ENCODE measurements around the gene TBC1D20. TPM values are rescaled to one million over a fixed set of nuclear protein-coding genes. Genes with fewer than 3 reads are reported as not detected.

Gene TBC1D20
- total RNA-seq, 1 donor from 2014 or later, result 12.6 TPM

DNA sequence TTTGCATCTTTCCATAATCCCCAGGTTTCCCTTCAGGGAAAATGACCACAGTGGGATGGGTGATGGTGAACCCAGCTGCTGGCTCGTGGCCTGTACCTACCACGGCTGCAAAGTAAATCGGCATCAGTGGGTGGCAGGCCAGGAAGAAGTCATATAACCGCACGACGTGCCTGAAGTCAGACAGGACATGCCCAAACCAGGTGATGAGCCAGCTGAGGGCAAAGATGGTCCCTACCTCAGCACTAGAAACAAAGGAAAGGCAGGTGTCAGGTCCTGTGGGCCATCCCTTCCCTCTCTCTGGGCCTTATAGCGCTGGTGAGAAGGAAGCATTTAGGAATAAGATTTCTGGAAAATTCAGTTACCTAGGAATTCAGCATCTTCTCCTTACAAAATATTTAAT lies 22.2 kb downstream of the TBC1D20 start:
- no peak for DNase-seq (ENCODE audit: low spot score)
- no peak for ATAC-seq

DNA sequence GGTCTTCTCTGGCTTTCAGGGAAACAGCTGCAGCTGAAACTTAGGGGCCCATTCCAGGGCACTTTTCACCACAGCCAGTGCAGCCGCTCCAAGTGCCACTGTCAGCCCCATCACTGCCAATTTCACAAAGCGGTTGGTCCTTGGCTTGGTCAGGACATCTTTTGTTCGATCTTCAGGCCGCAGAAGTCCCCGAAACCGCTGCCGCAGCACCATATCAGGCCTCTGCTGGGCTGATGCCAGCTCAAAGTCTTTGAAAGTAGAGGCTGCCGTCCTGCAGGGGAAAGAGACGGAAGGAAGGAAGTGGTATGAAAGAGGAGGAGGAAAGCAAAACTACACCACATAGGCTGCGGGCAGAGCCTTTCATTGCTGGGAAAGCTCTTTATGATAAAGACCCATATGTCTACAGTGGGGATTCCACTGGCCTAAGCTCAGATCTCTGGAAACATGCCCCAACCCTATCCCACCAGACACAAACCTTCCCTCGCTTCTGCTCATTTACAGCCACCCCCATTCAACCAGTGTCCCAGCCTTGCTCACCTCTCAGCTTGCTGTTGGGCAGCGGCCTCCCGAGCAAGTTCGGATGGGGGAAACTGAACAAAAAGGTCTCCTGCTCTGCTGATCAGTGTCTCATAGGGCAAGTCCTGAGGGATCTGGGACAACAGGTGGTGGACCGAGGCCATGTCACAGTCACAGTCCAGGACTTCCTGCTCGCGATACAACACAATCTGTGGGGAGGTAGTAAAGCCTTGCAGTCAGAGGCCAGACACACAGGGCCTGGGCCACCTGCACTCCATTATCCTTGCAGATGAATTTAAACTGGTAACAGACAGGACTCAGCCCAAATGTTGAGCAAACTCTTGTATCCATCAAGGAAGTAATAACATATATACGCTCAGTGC lies 23.5 kb downstream of the TBC1D20 start:
- ATAC-seq (no peak), DNase-seq (ENCODE audit: low spot score) (no peak)

DNA sequence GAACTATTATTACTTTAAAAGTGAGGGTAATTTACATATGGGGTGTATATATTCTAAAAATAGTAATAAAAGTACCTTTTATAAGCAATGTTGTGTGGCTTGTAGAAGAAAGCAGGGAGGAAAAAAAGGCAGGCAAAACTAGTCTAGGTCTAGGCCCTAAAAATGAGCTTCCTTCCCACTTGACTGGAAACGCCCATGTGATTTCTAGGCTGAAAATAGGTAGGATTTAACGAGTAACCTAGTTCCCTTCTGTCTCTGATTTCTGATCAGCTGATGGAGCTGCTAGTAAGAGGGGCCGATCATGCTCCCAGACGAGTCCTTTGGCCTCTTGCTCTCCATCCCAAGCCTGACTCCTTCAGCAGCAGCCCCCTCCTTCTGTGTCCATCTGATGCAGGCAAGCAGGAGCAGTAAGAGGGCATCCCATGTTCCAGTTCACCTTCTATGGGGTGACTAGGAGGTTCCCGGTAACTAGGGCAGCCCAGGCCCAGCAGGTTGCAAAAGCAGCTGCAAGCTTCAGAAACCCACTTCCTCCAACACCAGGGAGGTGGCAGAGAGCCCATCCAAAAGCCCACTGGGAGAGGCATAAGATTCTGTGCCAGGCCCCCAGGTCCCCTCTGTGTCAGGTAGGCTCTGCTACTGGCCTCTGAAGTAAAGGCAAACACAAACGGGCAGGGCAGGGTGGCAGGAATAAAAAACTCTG lies 24.4 kb downstream of the TBC1D20 start:
- ATAC-seq, result no peak
- no peak for DNase-seq (ENCODE audit: low spot score)

- DNase-seq (ENCODE audit: low spot score) (no peak), ATAC-seq (no peak)
Measured at GRCh38 chr20:436476-436875, 25.9 kb downstream of the TBC1D20 start.

DNA sequence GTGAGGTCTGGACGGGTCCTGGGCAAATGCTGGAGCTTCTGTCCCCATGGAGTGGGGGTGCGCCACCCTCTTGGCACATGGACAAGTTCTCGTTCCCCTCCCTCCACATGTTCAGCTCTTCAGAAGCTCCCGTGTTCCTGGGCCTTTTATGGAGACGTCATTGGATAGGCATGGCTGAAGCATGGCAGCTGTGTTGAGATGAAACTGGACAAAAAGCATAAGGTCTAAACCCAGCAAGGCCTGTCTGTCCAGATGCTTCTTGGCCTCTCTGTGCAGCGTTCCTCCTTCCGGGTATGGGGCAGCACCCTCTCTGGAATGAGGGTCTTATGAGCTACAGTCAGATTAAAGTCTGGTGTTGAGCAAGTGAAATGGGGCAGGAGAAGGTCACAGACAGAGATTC lies 26.8 kb downstream of the TBC1D20 start:
- no peak for DNase-seq (ENCODE audit: low spot score)
- no peak for ATAC-seq

GRCh38 chr20:434661-435419 lies 27.5 kb downstream of the TBC1D20 start:
- DNase-seq (ENCODE audit: low spot score), result peak; percentile 87
- ATAC-seq, result peak; percentile 81

- no peak for DNase-seq (ENCODE audit: low spot score)
- no peak for ATAC-seq
Measured at GRCh38 chr20:434221-434620, 28.1 kb downstream of the TBC1D20 start.

DNA sequence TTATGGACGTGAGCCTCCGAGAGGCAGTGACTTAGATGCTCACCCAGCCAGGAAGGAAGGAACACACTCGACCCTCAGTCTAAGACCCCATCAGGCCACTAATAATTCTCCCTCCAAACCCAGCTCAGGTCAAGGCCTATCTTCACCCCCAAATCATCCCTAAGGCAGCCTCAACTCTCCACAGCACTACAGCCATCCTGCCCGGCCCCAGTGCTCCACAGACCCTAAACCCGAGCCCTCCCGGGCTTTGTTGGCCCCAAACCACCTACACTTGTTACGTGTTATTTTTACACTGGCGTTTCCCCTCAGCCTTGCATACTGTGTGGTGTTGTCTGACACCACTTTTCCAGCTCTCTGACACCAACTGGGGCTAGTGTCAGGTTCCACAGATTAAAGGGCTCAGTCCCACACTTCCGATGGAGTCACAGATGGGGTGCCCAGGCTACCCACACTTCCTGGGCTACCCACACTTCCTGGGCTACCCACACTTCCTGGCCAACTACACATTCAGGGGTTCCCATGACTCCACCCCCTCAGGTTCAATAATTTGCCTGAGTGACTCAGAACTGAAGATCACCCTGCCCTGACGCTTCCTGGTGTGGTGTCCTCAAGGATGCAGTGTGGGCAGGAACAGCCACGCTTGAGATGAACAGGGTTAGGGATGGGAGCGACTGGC lies 28.9 kb downstream of the TBC1D20 start:
- ATAC-seq (no peak), DNase-seq (ENCODE audit: low spot score) (no peak)

- ATAC-seq (no peak), DNase-seq (ENCODE audit: low spot score) (no peak)
Measured at GRCh38 chr20:432677-433299, 29.5 kb downstream of the TBC1D20 start.

DNA sequence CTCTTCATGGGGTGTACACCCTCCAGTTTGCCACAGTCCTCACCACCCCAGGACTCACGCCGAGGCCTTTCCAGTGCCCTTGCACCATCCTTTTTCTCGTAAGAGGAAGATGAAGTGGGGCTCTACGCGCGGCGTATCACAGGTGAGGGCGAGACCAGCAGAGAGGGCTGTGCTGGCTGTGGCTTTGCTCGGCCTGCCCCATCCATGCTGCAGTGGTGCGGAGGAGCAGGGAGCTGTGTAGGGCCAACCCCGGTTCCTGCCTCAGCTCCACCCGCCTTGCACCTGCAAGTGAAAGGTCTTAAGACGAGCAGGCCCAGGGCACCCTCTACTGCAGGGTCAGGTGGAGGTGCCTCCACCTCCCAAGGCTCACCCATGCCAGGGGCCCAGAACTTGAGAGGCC lies 30.1 kb downstream of the TBC1D20 start:
- ATAC-seq, result no peak
- no peak for DNase-seq (ENCODE audit: low spot score)

GRCh38 chr20:431012-431904 lies 31.1 kb downstream of the TBC1D20 start:
- DNase-seq (ENCODE audit: low spot score) (no peak), ATAC-seq (peak; percentile 29)

DNA sequence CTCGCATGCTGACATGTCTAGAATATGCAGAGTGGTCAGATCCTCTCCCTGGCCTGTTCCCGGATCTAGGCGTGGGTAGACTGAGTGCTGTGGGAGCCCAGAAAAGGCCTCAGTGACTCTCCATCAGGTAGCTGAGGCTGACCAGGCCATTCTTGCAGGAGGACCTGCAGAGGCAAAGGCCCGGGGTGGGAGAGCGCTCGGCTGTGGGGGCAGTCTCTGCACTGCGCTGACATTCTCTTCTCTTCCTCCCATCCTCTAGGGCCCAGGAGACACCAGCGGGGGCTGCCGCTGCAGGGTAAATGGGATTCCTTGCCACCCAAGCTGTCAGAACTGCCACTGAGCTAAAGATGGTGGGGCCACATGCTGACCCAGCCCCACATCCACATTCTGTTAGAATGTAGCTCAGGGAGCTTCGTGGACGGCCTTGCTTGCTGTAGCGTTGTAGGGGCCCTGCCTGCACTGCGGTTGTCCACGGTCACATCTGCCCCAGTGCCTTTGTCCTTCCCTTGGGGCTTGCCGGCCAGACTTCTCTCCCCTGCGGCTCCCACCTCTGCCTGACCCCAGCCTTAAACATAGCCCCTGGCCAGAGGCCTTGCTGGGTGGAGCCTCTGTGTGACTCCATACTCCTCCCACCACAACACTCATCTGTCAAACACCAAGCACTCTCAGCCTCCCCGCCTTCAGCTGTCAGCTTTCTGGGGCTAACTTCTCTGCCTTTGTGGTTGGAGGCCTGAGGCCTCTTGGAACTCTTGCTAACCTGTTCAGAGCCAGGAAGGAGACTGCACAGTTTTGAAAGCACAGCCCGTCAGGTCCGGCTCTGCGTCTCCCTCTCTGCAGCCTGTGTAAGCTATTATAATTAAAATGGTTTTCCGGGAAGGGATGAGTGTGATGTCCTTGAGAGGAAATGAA lies 32.0 kb downstream of the TBC1D20 start:
- DNase-seq (ENCODE audit: low spot score) (no peak), ATAC-seq (no peak)

GRCh38 chr20:428658-429200 lies 33.6 kb downstream of the TBC1D20 start:
- DNase-seq (ENCODE audit: low spot score), result no peak
- ATAC-seq, result no peak

DNA sequence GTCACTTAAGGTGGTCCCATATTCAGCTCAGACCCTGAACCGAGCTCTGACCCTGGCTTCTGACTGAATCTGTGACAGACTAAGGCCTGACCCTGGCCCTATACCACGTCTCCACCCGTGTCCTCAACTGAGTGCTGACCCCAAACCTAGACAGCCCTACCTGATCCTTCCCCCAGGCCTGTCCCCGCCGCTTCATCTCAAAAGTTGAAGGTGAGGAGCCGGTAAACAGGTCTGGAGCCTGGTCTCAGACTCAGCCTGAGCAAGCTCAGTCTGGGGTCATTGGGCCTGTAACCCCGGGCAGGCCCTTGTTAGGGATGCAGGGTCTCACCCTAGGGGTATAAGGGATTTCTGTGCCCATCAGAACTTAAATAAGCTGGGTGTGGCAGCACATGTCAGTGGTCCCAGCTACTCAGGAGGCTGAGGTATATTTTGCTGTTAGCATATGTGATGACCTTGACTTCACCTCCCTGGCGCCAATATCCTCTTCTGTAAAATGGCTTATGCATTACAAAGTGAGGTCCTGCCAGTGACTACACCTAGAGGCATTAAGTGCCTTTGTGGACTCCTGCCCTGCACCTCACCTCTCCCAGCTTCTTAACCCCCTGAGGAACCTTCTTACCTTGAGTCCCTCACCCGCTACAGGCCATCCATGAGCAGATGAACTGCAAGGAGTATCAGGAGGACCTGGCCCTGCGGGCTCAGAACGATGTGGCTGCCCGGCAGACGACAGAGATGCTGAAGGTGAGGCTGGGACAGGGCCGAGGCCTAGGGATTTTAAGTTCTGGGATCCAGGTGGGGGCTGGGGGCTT lies 34.3 kb downstream of the TBC1D20 start:
- ATAC-seq (no peak), DNase-seq (ENCODE audit: low spot score) (no peak)

DNA sequence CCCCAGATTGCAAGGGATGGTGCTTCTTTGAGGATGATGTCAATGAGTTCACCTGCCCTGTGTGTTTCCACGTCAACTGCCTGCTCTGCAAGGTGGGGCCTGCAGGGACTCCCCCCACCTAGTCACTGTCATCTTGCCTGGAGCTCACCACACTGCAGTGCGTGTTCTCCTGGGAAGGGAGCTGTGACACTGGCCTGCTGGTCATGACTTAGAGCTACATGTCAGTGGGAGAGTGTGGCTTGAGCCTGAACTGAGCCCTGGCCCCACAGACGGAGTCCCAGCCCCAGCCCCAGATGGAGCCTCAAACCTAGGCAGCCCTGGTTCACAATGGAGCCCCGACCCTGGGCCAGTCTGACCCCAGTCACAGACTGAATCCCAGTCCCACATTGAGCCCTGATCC lies 34.9 kb downstream of the TBC1D20 start:
- no peak for ATAC-seq
- DNase-seq (ENCODE audit: low spot score), result no peak

DNA sequence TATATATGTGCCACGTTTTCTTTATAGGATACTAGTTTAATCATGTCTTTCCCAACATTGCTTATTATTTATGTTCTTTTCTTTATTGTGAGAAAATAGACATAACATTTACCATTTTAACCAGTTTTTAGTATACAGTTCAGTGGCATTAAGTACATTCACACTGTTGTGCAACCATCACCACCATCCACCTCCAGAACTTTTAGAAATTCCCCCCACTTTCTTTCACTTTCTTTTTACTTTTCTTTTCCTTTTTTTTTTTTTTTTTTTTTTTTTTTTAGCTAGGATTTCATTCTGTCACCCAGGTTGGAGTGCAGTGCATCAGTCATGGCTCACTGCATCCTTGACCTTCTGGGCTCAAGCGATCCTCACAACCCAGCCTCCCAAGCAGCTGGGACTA lies 35.8 kb downstream of the TBC1D20 start:
- ATAC-seq (no peak), DNase-seq (ENCODE audit: low spot score) (no peak)

GRCh38 chr20:421685-422250 lies 40.6 kb downstream of the TBC1D20 start:
- ATAC-seq (no peak), DNase-seq (ENCODE audit: low spot score) (no peak)

Measured in left lobe of liver (tissue), 2 donors.